Retinal pigment epithelial cell (primary cell): ENCODE data around the gene REV1.

Source experiments
- DNase-seq: peaks from one replicate; pipeline ENCODE4 v3.0.0-alpha.2; 2010; ENCODE audit warnings: low read depth
- H3K4me3 ChIP-seq: 2 replicates; pipeline ENCODE4 v1.5.1; 2011; ENCODE audit warnings: mild to moderate bottlenecking, low read length, control low read depth, moderate library complexity
- TF ChIP-seq, protein P1 (sequence below): conservative IDR thresholded peaks from 2 replicates; pipeline ENCODE4 v1.5.1; 2011; ENCODE audit warnings: low read depth, low read length, control low read depth, inconsistent platforms

The REV1 gene

DNA sequence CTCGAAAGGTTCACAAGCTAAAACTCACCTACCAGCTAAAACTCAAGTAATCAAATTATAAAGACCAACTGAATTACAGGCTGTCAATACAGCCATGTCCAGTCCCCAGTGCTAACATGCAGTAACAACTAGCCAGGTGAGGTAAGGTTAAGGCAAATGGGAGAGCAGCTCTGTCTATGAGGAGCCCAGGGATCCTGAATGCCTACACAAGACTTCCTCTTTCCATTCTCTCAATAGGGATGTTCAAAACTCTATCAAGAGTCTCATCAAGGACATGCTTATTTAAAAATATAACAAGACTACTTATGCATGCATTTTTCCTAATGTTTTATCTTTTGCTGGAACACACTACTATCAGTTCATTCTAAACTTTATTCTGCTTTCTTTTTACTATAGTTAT is 20.4 kb downstream of the REV1 start:
- H3K4me3 ChIP-seq: no peak overlapping the region
- TF ChIP-seq, protein P1, sequence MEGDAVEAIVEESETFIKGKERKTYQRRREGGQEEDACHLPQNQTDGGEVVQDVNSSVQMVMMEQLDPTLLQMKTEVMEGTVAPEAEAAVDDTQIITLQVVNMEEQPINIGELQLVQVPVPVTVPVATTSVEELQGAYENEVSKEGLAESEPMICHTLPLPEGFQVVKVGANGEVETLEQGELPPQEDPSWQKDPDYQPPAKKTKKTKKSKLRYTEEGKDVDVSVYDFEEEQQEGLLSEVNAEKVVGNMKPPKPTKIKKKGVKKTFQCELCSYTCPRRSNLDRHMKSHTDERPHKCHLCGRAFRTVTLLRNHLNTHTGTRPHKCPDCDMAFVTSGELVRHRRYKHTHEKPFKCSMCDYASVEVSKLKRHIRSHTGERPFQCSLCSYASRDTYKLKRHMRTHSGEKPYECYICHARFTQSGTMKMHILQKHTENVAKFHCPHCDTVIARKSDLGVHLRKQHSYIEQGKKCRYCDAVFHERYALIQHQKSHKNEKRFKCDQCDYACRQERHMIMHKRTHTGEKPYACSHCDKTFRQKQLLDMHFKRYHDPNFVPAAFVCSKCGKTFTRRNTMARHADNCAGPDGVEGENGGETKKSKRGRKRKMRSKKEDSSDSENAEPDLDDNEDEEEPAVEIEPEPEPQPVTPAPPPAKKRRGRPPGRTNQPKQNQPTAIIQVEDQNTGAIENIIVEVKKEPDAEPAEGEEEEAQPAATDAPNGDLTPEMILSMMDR: no peak
- DNase-seq: no peak

DNA sequence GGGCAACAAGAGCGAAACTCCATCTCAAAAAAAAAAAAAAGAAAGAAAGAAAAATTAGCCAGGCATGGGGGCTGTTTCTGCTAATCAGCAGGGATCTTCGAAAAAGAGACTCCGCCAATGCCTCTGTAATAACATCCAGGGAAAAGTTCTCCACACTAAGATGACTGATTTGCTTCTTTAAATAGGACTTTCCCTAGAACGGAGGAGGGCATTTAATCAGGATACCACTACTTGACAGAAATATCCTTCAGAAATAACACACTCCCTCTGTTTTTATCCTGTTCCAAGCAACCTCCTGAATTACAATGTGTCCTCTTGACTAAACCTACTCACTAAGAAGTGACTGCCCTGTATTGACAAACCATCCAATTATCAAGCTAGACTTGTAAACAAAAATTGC is 21.7 kb downstream of the REV1 start:
- no peak for DNase-seq
- TF ChIP-seq, protein P1: no peak
- H3K4me3 ChIP-seq: no peak overlapping the region

DNA sequence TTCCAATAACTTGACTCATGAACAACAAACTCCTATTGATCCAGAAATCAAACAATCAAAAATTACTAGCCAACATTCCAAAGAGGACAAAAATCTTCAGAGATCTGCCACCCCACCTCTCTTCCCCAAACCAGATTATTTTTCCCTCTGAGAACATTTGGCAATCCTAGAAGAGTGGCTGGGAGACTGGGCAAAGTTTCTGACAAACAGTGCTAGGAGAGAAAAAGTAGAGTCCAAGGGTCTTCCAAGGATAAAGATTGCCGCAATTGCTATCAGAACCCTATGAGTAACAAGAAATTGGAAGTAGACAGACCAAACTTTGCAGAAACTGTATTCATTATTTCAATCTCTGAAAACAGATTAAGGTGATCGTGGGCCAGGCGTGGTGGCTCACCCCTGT is 22.4 kb downstream of the REV1 start:
- H3K4me3 ChIP-seq: no peak overlapping the region
- no peak for DNase-seq
- TF ChIP-seq, protein P1: no peak

DNA sequence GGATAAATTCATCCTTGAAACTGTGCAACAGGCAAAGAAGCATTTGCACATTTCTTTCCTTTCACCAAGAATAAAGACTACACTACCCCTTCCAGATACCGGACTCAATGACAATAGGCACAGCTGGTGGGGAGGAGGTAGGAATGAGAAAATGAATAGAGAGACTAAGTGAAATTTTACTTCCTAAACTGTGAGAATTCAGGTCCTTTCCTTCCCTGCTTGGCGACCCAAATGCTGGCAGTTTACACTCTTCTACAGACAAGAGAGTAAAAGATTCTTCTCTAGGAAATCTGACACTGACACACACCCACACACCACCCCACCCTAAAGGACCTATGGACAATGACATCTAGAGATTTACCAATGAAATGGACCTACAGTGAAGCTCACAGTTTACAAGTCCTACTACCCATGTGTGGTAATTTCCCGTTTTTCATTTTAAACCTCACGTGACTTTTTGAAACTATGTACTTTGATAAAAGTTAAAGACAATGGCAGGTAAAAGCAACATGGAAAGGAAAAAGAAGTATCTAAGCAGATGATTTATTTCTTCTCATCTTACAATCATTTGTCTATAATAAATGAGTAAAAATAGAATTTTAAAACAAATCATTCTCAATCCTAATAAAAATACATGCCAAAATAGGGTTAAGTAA is 27.9 kb downstream of the REV1 start:
- no peak overlapping the region for H3K4me3 ChIP-seq
- TF ChIP-seq, protein P1: no peak
- DNase-seq: no peak

DNA sequence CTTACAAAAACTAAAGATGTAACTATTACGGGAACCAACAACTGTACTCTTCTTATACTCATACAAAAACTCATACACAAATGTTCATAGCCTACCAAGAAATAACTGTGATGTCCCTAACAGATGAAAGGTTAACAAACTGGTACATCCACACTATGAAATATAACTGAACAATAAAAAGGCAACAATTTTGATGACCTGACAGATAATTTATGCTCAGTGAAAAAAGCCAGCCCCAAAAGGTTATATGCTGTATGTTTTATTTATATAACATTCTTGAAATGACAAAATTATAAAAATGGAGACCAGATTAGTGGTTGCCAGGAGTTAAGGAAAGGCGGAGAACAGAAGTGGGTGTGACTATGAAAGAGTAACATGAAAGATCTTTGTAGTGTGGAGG is 31.3 kb downstream of the REV1 start:
- no peak for DNase-seq
- H3K4me3 ChIP-seq: no peak overlapping the region
- TF ChIP-seq, protein P1: no peak

DNA sequence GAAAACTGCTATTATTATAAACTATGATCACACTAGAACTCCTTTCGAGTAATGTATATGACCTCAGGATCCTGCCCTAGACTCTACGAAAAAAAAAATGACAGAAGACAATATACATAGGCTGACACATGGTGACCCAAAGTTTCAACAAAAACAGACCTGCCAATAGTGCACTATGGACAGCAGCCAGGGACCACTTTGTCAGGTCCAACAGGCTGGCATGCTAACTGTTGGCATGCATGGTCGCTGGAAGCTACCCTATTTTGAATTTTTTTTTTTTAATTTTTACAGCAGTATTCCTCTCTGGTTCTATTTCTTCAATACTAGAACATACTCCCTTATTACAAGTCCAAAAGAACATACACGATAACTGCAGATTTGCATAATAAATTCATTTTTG is 38.1 kb downstream of the REV1 start:
- TF ChIP-seq, protein P1: no peak
- no peak for DNase-seq
- H3K4me3 ChIP-seq: no peak overlapping the region

DNA sequence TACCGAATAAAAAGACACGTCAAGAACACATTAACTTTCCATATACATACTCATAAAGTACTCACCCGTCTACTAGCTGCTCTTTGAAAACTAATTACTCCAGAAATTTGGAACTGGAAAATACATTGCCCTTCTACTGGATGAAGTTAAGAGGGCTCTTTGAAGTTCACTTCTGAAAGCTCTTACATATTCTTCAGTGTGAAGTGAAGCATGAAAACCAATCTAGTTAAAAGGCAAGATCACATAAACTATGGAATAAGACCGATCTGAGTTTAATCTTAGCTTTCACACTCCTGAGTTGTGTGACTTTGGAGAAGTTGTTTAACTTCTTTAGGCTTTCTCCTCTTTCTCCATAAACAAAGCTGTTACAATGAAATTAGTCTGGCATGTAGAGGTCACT is 38.5 kb downstream of the REV1 start:
- TF ChIP-seq, protein P1: no peak
- peak; percentile 22 for DNase-seq

More for the DNA sequence above, 38.5 kb downstream of the REV1 start:
- H3K4me3 ChIP-seq: no peak overlapping the region
